GM19467 (cell line): ENCODE results near the gene TBC1D22A.

Experiments
- ATAC-seq: cut with Tn5 transposase; IDR thresholded peaks from one replicate; pipeline ENCODE4 v1.9.1; 2021; ENCODE audit warnings: mild to moderate bottlenecking, moderate library complexity; ENCODE audit not compliant: unreplicated experiment

TBC1D22A gene

DNA sequence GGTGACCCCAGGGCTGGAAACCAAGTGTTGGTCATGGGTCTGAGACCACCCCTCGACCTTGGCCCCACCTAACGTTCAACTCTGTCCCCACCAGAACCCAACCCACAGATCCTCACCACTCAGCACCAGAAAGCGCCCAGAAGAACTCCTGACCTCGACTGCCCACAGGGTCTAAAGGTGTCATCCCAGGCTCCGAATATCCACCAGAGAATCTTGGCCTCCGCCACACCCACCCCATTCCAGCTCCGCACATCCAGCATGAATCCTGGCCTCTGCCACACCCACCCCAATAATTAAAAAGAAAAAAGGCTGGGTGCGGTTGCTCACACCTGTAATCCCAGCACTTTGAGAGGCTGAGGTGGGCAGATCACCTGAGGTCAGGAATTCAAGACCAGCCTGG, 25.7 kb upstream of the TBC1D22A start:
- no peak for ATAC-seq

DNA sequence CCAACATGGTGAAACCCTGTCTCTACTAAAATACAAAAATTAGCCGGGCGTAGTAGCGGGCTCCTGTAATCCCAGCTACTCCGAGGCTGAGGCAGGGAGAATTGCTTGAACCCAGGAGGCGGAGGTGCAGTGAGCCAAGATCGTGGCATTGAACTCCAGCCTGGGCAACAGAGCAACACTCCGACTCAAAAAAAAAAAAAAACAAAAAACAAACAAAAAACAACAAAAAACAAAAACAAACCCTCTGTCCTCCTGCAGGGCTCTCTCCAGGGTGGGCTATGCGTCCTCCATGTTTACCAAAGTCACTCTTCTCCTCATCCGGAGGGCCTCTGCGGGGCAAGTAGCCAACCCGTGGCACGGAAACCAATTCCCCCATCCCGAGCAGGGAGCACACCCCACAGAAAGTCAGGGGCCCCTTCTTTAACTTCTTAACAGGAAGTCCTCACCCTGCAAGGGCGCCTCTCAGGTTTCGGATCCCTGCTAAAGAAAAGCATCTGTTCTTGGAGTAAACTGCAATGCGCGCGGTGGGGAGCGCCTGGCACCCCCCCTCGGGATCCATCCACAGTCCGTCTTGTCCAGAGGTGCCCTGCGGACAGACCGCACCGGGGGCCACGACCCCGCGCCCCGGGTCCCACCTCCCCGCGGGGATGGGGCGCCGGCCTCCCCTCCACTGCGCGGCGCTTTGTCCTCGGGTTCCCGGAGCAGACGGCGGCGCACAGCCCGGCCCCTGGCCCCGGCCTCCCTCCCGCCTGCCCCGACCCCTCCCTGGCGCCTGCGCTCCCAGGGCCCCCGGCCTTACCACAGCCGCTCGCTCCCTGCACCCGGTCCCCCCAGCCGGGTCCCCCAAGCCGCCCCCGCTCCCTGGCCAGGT, 25.1 kb upstream of the TBC1D22A start:
- no peak for ATAC-seq

DNA sequence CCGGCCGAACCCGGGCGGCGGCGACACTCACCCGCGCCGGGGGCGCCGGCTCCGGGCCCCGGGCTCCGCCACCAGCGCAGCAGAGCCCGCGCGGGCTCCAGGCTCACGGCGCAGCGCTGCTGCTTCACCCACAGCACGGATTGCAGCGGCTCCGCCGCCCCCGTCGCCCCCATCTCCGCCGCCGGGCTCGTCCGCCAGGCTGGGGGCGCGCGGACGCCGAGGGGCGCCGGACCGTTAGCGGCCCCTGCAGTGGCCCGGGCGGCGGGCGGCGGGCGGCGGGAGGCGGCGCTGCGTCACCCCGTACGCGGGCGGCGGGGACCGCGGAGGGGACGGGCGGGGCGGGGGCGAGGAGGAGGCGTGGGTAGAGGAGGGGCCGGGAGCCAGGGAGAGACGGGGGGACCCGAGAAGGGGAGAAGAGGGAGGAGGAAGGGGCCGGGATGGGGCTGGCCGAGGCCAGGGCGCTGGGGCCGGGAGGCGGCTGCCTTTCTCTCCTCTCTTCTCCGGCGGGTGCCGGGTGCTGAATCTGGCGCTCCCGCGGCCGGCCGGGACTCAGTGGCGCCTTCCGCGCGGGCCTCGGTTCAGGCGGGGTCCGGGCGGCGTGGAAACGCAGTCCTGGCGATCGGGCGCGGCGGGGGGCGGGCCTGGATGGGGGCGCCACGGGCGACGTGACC, 24.3 kb upstream of the TBC1D22A start, which contains the start of gene CERK:
CERK (minus strand) TSS at position 277 of the 671 bp plus-strand sequence; CDS start at position 173, 104 bp downstream.
- no peak for ATAC-seq

DNA sequence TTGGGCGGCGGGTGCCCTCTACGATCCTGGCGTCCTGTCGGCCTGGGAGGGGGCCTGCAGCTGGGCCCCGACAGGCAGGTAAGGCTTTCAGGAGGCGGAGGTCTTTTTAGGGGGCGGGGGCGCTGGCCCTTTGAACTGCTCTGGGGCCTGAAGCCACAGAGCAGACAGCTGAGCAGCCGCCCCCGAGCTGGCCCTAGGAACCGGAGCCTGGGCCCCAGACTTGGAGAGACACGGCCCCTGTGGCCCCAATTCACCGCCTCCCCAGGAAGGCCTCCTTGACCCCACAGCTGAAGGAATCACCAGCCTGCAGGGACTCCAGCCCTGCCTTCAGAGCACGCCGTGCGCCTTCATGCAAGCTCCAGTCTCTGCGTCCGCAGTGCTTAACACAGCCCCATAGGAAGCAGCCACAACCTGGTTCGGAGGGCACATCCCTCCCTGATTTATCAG, 23.8 kb upstream of the TBC1D22A start:
- no peak for ATAC-seq

DNA sequence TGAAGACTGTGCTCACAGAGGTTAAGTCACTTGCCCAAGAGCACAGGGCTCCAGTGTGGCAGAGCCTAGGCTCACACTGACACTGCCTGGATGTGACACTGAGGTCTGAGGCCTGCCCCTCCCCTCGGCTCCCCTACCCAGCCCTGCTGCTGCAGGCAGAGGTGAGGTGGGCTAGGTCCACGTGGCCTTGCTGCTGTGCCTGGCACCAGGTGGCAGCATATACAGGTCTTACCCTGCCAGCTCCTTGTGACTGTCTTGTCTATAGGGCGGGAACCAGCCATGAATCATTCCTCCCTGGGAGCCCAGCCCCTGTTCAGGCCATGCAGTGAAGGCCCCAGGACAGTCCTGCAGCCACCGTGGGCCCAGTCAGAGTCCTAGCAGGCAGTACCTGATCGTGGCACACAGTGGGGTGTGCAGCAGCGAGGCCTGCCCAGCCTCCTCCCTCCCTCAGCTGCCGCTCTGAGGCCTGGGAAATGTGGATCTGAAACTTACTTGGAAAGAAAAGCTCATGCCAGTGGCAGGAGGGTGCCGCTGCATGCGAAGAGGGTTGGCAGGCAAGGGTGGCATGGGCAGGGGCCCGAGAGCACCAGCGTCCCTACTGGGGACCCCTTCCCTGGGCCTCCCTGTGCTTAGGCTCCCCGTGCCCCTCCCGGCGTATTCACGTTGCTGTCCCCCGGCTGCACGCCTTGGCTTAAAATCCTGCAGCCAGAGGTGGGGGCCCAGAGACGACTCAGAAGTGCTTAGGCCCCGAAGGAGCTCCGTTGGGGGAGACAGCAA, 23.2 kb upstream of the TBC1D22A start:
- ATAC-seq = no peak

DNA sequence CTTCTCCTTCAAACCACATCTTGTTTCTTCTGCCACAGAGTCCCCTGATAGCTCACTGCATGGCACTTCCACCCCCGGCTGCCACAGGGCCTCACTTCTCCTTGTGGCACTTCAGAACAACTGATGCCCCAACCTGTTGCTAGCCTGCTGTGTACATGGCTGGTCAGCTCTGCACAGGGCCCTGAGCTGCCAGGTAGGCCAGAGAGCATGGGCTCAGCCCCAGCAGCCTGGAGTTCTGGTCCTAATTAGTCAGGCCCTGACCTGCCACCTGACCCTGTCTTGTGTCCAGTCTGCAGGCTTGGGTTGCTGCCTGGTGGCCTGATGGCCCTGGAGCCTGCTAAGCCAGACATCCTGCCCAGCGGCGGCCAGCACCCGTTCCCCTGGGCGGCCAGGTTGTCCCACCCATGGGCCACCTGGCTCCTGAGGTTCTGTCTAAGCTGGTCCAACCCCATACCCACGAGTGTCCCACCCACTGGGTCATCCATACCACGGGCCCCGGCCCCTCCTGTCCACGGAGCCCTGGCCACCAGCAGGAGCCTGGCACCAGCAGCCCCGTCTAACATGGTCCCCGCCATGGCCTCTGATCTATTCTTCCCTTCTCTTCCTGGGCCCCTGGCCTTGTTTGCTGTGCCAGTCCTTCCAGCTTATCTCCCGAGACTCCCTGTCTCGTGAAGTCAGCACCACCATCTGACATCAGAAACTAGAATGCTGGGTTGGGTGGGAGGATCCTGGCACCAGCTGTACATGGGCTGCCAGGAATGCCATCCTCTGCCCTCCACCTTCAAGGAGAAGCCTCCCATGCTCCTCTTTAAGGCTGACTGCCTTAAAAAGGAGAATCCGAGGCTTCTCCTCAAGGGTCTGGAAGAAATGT, 21.3 kb upstream of the TBC1D22A start:
- no peak for ATAC-seq

DNA sequence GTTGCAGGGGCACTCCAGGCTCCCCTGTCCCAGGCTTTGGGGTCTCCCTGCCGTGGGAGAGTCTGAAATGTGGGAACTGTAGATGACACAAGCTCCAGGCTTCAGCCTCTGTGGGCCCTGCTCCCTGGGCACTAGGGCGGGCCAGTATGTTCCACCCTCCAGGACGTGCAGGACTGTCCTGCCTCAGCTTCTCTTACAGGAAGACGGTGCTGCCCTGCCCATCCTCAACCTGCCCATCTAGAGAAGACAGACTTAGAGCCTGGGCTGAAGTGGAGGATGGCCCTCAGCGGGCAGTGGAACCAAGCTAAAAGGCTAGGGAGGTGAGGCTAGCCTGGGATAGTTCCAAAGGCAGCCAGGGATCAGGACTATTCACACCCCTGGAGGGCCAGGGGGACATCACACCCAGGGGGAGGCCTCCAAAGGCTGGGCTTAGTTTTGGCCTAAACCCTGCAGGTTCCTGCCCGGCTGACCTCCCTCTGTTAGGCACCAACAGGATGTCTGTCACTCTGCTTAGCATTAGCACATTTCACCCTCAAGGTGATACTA, 20.4 kb upstream of the TBC1D22A start:
- no peak for ATAC-seq

DNA sequence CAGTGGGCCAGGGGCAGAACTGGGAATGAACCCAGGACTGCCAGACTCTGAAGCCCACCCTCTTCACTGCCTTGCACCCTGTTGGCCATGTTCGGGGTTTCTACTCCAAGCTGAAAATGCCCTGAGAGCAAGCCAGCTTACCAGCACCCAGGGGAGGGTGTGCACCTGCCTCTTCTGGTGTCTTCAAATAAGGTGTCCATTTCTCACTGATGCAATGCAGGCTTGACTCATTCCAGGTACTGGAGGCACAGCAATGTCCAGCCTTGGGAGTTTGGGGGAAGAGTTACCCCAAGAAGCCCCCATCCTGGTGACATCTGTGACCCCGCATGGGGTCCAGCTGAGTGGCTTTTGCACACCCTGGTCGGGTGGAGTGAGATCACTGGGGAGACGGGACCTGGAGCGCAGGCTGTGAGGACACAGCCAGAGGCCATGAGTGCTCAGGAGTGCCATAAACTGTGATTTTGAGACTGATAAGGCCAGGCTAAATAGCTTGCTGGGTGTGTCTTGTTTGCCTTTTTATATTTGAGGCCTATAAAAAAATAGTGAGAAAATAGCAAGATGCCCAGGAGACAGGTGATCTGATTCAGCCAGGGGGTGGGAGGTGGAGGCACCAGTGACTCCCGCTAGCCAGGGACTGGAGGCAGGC, 19.8 kb upstream of the TBC1D22A start:
- no peak for ATAC-seq

DNA sequence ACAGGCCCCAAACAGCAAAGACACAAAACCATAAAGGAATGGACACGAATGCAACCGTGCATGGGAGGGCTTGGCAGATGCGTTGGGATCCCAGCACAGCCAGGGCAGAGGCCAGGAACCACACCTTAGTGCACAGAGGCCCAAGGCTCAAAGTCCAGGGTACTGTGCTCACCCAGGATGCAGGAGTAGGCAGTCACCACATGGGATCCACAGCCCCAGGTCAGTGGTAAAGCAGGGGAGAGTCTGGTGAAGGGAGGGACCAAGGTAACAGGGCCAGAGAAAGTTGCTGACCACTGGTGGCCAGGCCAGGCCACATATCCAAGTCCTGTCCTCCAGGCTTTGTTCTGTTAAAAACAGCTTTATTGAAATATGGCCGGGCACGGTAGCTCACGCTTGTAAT, 17.9 kb upstream of the TBC1D22A start:
- no peak for ATAC-seq

DNA sequence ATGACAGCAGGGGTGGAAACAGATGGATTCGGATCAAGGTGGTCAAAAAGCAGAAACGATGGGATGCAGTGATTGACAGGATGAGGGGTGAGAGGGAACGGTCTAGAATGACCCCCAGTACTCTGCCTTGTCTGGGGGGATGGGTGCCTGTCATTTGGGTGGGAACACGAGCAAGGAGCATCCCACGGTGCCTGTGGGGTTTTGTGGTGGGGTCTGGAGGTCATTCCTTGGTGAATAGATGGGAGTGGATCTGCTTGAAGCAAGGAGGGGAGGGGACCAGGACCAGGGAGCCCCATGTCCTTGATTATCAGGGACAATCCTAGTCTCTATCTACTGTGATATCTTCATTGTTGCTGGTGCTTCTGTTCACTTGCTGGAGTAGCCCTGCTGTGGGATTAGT, 16.3 kb upstream of the TBC1D22A start:
- ATAC-seq = no peak

DNA sequence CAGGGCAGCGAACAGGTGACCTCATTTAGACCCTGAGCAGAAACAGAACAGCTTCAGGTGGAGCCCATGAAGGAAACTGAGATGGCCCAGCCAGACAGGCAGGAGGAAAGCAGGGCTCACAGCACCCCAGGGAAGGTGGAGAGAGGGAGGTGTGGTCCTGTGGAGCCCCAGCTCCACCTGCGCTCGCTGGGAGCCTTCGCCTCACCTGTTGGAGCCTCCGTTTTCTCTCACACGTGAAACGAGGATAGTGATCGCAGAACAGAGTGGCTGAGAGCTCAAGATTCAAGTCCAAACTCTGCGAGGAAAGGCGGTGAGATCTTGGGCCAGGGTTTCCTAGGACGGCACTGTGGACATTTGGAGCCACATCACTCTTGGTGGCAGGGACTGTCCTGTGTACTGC, 15.8 kb upstream of the TBC1D22A start:
- no peak for ATAC-seq

DNA sequence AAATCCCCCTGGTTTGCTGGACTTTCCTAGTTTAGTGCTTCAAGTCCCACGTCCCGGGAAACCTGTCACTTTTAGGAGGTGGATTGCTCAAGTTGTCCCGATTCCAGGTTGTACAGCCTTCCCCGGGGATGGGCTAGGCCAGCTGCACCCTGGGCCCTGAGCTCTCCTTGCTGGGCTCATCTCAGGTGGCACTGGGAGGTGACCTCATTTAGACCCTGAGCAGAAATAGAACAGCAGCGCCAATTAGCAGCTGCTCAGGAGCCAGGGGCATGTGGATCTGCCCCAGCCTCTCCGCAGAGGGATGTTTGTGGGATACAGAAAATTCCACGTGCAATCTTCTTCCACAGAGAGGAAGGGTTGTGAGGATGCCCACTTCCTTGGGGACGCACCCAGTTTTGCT, 14.8 kb upstream of the TBC1D22A start:
- no peak for ATAC-seq

DNA sequence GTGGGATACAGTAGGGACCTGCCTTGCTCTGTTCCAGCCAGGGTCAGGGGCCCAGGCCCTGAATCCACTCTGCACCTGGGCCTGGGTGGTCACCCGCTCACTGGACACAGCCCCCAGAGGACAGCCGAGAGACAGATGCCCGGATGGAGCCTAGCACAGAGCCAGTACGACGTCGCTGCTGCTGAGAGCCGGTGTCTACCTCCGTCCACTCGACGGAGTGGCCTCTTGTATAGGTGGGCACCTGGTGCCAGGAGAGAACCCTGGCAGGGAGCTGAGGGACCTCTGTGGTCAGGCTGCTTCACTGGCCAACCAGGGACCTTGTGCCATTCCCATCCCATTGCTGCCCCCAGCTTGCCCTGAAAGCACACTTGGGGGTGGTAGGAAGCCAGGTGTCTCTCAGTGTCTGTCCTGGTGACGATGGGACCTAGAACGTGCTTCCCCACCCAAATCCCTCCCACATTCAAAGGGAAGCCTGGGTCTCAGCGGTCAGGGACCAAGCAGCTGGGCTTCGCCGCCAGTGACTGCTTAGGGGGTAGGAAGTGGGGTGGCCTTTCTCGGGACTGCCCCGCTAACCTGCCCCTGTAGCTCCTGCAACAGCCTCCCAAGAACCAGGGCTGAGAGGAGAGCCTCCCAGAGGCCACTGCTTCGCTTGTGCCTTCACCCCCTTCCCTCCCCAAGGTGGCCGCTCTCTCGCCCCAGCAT, 14.1 kb upstream of the TBC1D22A start:
- ATAC-seq = no peak

DNA sequence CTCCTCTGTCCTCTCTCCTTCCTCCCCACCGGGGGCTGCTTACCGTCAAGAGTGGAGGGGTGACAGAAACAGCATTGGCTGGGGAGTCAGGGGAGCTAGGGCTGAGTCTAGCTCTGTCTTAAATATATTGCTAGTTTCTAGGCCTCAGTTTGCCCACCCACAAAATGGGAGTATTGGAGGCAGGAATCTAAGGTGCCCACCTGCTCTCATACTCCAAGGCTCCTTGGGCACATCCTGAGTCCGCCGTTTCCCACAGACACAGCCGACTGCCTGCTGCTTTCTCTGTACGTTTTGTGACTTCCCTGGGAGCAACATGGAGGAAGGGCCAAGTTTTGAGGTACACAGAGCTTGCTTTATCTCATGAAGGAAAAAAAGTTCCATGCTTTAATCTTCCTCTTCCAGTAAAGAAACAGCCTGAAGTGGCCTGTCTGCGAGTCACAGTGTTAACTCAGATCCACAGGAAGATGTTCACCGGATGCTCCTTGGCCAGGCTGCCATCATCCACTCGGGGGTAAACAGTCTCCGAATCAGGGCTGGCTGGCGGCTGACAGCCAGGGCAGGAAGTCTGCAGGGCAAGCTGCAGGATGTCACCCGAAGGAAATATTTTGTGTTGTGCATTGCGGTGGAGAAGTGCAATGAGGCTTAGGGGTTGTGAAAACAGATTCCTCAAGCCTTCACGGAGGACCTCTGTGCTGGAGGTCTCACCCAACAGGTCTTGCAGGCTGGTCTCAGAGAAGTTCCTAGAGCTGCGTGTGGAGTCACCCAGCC, 13.4 kb upstream of the TBC1D22A start:
- no peak for ATAC-seq

DNA sequence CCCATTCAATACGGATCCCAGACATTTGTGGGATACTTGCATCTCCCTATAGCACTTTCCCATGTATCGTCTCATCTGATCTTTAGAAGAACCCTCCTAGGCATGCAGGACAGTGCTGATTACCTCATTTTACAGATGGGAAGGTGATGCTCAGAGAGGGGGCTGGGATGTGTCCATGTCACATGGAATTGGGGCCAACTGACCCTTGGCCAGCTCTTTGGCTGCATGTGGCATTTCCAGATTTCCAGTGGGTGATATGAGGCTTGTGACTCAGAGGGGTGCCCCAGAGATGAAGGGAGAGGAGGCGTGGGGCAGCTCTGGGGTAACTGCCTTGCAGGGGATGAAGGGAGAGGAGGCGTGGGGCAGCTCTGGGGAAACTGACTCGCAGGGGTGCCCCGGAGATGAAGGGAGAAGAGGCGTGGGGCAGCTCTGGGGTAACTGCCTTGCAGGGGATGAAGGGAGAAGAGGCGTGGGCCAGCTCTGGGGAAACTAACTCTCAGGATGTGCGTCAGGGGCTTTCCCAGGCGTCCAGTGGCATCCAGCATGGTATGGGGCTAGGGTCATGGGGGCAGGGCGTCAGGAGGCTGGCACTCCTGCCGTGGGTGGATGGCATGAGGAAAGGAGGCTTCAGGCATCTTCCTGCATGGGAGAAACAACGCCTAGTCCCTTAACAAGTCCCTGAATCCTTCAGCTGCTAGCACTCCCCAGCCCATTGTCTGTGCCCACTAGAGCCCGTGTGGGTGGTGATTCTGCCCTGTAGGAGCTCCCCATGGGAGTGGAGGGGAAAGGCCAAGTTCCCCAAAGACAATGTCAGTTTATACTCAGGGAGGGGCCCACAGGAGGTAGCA, 12.5 kb upstream of the TBC1D22A start:
- no peak for ATAC-seq

DNA sequence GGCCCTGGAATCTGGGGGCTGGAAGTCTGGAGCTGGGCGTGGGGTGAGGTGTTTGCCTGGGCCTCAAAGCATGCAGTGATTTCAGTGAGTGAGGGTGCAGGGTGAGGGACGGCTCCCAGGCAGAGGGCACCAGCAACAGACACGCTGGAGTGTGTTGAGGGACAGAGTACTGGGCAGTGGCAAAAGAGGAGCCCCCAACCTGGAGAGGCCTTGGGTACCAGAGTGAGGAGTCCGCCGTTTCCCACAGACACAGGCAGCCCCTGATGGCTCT, 12.0 kb upstream of the TBC1D22A start:
- ATAC-seq = no peak

DNA sequence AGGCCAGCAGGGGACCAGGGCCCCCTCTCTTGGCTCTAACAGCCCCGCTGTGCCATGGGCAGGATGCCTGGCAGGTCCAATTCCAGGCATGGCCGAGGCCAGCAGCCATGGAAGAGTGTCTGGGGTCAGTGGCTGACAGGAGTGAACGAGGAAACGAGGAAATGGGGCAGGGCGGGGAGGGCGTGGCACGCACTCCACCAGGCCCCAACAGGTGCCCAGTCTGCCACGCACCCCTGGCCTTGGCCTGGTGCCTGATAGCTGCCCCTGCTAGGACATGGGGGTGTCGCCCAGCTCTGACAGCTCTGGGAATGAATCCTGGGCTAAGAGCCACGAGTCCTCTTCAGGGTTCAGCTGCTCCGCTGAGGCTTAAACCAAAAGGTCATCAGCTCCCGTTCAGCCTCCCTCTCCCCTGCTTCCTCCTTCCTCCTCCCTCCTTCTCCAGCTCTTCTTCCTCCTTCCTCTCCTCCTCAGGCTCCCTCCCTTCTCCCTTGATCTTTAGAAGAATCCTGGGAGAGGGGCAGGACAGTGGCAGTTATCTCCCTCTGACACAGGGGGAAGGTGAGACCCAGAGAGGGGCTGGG, 11.5 kb upstream of the TBC1D22A start:
- ATAC-seq = no peak
